Left forelimb (tissue), 1 donor: Measurements from ENCODE around the gene PRELID3B.

Source experiments
- DNase-seq: peaks from one replicate; pipeline ENCODE4 v3.0.0-alpha.2; 2018; ENCODE audit warnings: low spot score

The PRELID3B gene

GRCh38 chr20:59042151-59042795 is at the start of gene PRELID3B:
TSS of gene PRELID3B (minus strand) at chr20:59042786. CDS start at chr20:59042730, 56 bp downstream.
- DNase-seq, result no peak

DNA sequence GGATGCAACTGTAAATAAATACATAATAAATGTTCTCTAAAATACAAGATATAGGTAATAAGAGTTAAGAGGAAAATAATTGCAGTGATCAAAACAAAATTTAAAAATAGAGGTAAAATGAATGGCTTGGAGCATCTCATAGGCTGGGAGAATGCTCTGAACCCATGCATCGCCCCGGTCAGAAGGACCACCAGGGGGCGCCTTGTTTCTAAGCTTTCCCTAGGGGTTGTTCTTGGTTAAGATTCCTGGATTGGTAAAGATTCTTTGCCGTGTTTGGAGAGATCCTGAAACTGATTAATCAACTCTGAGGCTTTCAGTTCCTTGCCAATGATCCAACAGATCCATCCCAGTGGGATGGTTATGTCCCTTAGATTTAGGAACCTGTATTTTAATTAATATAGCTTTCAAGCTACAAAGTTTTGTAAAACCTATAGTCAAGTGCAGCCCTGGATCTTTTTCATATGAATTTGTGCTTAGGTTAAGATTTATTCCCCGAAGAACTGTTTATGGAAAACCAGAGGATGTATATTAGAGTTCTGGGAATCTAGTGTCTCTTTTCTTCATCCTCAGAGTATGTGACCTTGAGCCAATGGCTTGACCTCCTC is 45.3 kb upstream of the PRELID3B start:
- DNase-seq, result no peak

- DNase-seq, result no peak
Observed at GRCh38 chr20:59086923-59087322, 44.3 kb upstream of the PRELID3B start.

GRCh38 chr20:59084041-59084850 is 41.7 kb upstream of the PRELID3B start:
- no peak for DNase-seq

GRCh38 chr20:59082981-59083380 is 40.4 kb upstream of the PRELID3B start:
- DNase-seq, result no peak

GRCh38 chr20:59082077-59082740 is 39.6 kb upstream of the PRELID3B start:
- DNase-seq, result no peak

DNA sequence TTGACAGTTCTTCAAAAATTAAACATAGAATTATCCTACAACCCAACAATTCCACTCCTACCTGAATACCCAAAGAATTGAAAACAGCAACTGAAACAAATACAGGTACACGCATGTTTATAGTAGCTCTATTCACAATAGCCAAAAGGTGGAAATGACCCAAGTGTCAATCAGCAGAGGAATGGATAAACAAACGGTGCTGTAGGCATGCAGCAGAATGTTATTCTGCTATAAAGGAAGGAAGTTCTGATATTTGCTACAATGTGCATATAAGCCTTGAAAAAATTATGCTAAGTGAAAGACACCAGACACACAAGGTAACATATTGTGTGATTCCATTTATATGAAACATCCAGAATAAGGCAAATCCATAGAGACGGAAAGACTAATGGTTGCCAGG is 38.5 kb upstream of the PRELID3B start:
- DNase-seq, result no peak

GRCh38 chr20:59078231-59078630 is 35.6 kb upstream of the PRELID3B start:
- no peak for DNase-seq

GRCh38 chr20:59077705-59078104 is 35.1 kb upstream of the PRELID3B start:
- no peak for DNase-seq

GRCh38 chr20:59075934-59076508 is 33.4 kb upstream of the PRELID3B start:
- DNase-seq, result no peak

DNA sequence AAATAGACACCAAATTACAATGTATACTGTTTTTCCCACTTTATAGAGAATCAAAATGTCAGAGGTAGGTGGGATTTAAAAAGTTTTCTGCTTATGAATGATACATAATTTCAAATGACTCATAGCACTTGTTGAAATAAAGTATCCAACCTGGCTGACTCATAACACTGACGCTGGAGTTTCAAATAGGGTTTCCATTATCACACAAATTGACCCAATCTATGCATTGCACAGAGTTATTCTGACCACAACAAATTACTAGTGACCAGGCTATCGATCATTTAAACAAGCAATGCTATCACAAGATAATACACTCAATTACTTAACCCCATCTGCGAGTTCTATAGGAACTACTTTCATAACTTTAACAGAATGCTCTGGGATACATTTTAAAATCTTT is 31.9 kb upstream of the PRELID3B start:
- no peak for DNase-seq

- DNase-seq, result no peak
Observed at GRCh38 chr20:59073582-59073981, 31.0 kb upstream of the PRELID3B start.

DNA sequence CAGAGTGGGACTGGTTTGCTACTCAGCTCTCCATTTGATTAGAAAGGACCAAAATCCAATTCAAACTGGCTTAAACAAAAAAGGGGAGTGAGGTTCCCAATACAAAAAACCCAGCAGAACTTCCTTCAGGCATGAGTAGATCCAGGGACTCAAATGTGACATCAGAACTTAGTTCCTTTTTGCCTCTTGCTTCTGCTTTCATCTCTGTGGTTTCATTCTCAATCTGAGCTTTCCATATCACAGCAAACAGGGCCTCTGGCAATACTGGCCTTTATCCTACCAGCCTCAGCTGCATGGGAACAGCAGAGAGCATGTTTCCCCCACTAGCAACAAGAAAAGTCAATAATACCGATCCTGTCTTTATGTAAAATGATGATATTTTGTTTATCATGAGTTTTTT is 28.6 kb upstream of the PRELID3B start:
- no peak for DNase-seq

GRCh38 chr20:59069026-59069425 is 26.4 kb upstream of the PRELID3B start:
- DNase-seq, result no peak

GRCh38 chr20:59068534-59068933 is 25.9 kb upstream of the PRELID3B start:
- no peak for DNase-seq

DNA sequence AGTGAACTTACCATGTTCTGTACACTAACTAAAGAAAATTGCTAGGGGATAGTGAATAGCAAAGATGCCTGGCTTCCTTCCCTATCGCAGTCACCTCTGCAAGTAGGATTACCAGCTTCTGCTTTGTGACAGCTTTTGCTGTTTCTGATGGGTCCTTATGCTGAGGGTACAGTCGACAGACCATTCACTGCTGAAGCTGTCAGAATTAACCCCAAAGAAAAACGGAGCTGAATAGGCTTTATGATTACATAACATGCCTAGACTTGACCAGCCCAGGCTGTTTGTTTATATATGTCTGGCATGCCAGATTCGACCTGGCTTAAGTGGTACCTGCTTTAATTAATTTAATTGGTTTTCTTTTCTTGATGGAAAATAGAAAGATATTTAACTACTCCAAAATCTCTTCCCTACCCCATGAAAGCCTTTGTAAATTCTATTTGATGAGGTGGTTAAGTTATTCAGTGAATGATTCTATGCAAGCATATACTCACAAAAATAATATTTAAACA is 21.7 kb upstream of the PRELID3B start:
- no peak for DNase-seq

- DNase-seq, result no peak
Observed at GRCh38 chr20:59063358-59064213, 21.0 kb upstream of the PRELID3B start.

DNA sequence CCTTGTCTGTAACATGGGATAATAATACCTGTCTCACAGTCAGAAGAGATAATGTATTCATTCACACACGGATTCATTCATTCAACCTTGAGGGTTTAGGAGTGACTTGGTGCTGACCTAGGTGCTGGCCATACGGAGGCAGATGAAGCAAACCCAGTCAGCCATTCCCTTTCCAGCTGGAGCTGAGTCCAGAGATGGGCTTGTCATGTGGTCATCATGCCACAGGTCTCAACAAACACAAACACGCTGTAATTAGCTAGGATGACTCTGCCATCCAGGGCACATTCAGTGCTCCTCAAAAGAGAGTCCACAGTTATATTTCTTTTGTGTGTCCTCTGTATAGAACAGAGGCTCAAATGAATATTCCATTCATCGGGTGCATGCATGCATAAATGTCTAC is 19.5 kb upstream of the PRELID3B start:
- DNase-seq, result no peak

DNA sequence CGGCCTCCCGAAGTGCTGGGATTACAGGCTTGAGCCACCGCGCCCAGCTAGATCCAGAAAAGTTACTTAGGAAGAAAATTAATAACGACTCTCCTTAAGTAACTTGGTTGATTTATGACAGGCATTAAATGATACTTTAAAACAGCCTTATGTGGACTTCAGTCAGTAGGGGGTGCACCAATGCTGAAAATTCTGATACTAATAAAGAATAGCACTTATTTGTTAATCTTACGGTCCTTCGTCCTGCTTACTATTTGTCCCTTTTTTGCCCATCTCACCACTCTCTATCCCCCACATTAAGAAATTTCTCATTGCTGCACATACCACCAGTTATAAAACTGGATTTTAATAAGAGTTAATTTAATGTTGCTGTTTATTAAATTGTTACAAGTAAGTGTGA is 12.7 kb upstream of the PRELID3B start:
- DNase-seq, result no peak

DNA sequence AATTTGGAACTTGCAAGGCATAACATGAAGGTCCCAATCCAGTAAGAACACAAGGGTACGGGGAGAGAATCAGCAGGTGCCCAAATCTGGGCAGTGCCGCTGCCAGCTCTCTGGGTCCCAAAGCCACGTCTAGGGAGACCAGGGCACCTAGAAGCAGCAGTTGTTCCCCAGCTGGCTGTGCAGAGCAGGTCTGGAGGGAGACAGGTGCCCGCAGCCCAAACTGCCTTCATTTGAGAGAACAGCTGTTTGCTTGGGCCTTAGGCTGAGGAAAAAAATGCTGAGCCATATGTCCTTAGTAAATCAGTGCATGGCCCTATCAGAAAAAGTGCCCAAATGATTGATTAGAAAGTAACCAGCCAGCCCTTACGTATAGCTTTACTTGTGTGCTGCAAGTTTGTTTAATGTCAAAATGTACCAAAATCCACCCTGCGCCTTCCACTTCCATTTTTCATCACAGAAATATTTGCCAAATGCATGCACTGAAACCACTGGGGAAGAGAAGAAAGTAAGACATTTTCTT is 9.1 kb upstream of the PRELID3B start:
- DNase-seq, result no peak

DNA sequence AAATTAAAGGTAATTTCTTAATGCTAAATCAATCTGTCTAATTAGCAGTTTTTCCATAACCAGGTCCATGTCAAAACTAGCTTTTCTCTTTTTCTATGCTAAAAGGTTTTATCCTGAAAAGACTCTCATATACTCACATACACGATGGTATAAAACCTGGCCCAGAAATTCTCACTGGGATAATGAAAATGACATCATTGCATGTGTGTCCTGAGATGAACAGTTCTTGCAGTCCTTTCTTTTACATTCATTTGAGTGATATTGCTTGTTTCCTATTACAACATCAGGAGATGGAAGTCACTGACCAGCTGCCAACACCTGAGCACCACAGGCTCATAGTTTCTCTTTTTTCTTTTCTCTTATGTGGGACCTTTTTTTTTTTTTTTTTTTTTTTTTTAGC is 7.9 kb upstream of the PRELID3B start:
- no peak for DNase-seq
